Measurements from ENCODE around the gene SYNPO2.

- TF ChIP-seq, protein P1, sequence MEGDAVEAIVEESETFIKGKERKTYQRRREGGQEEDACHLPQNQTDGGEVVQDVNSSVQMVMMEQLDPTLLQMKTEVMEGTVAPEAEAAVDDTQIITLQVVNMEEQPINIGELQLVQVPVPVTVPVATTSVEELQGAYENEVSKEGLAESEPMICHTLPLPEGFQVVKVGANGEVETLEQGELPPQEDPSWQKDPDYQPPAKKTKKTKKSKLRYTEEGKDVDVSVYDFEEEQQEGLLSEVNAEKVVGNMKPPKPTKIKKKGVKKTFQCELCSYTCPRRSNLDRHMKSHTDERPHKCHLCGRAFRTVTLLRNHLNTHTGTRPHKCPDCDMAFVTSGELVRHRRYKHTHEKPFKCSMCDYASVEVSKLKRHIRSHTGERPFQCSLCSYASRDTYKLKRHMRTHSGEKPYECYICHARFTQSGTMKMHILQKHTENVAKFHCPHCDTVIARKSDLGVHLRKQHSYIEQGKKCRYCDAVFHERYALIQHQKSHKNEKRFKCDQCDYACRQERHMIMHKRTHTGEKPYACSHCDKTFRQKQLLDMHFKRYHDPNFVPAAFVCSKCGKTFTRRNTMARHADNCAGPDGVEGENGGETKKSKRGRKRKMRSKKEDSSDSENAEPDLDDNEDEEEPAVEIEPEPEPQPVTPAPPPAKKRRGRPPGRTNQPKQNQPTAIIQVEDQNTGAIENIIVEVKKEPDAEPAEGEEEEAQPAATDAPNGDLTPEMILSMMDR (conservative IDR thresholded peaks at IDR 0.05) = no peak
- TF ChIP-seq EZH2 (IDR thresholded peaks at IDR 0.05; ENCODE audit: low read depth) = no peak
These were observed 76.3 kb downstream of the SYNPO2 start for GRCh38 chr4:118964891-118965411.

Data from PC-9 (cell line).